Body of pancreas (tissue), 4 donors: Measurements from ENCODE around the gene TMEM79.

Experiments used
- CTCF ChIP-seq, 7 experiments: fragments of 450-650 bp in 4 of 7; fragments of 200-600 bp in 3 of 7; sonication (generic) in 3 of 7; IDR thresholded peaks; one replicate each; pipeline ENCODE4 v1.5.1; 2016 to 2019; ENCODE audit warnings: antibody characterized with exemption in 7 of 7
- POLR2A ChIP-seq, 3 donors: fragments of 450-650 bp; IDR thresholded peaks; one replicate each; pipeline ENCODE4 v1.6.1; 2016; ENCODE audit warnings: antibody characterized with exemption in 3 of 3, mild to moderate bottlenecking in 2 of 3

GRCh38 chr1:156236164-156236563, 48.0 kb upstream of the TMEM79 start:
- TF ChIP-seq CTCF (IDR thresholded peaks at IDR 0.05) (no peak), POLR2A (IDR thresholded peaks at IDR 0.05) (no peak)
